GM19372 (cell line): ENCODE data around the gene PCDHB4.
"Not testable (repeated sequence)": the region's sequence is repeated elsewhere in the genome, so short reads cannot be mapped to it uniquely, and the experiment has no call there.

ENCODE experiments used
- ATAC-seq: cut with Tn5 transposase; IDR thresholded peaks from one replicate; pipeline ENCODE4 v1.9.1; 2021; ENCODE audit warnings: mild to moderate bottlenecking, low read depth, moderate library complexity; ENCODE audit not compliant: unreplicated experiment

PCDHB4 gene

DNA sequence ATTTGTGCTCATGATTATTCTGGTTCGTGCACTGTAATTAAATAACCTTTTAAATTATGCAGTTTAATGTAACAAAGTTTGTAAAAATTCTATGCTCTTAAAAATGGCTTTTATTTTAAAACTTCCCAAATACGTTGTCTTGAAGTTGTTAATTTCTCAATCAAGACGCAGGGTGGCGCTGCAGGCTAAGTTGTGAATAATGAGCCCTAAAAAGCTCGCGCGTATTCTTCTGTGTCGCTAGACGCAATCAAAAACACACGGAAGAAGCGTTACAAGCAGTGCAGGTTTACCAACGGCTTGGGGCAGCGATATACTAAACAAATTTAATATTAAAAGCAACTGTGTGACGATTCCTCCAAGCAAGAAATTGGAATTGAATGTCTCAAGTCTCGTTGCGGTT, at the start of gene PCDHB4:
Gene PCDHB4 (plus strand): TSS at position 256 of the 400 bp plus-strand sequence. CDS start 181 bp downstream, outside the sequence.
- no peak for ATAC-seq

DNA sequence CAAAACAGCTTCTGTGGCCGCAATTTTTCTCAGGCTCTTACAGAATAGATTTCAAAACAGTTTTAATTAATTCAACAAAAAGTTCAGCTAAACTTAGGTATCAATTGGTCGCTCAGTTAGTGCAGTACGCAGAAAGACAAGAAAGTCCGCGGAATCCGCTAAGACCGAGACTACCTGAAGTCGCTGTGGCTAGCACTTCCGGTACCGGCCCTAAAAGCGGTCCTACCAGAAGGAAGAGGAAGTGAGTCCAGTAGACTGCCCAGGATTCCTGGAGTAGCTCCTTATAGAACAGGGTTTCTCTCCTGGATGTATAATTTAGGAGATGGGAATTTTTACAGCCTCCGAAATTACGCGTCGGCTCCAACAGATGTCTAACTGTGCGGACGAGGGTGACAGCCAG, 43.8 kb upstream of the PCDHB4 start:
- no peak for ATAC-seq

DNA sequence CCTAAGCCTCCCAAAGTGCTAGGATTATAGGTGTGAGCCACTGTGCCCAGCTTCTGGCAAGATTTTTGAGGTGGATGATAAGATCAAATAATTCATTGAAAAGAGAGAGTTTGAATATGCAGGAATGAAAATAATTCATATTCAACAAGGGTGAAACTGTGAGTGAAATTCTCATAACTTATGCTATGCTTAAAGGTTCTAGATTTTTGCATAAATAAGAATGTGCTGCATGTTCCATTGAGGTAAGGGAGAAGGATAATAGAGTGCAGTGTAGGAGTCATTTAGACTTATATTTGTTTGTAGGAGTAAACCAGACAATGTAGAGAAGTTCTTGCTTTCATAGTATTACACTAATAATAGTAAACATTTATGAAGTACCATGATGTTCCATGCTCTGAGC, 39.4 kb upstream of the PCDHB4 start:
- no peak for ATAC-seq

GRCh38 chr5:141084487-141084989, 37.1 kb upstream of the PCDHB4 start:
- ATAC-seq = no peak

GRCh38 chr5:141094481-141095262, 26.9 kb upstream of the PCDHB4 start, which contains the start of gene PCDHB2:
Gene PCDHB2 (plus strand): TSS chr5:141094615. CDS start chr5:141094791, 176 bp downstream.
- no peak for ATAC-seq

- ATAC-seq = no peak
Observed at GRCh38 chr5:141095263-141095641, 26.4 kb upstream of the PCDHB4 start.

GRCh38 chr5:141096181-141096580, 25.4 kb upstream of the PCDHB4 start:
- not testable (repeated sequence) for ATAC-seq

DNA sequence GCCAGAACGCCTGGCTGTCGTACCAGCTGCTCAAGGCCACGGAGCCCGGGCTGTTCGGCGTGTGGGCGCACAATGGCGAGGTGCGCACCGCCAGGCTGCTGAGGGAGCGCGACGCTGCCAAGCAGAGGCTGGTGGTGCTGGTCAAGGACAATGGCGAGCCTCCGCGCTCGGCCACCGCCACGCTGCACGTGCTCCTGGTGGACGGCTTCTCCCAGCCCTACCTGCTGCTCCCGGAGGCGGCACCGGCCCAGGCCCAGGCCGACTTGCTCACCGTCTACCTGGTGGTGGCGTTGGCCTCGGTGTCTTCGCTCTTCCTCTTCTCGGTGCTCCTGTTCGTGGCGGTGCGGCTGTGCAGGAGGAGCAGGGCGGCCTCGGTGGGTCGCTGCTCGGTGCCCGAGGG, 25.0 kb upstream of the PCDHB4 start:
- not testable (repeated sequence) for ATAC-seq

GRCh38 chr5:141100243-141100805, 21.3 kb upstream of the PCDHB4 start, which contains the start of gene PCDHB3:
Gene PCDHB3 (plus strand): TSS chr5:141100473. CDS start chr5:141100650, 177 bp downstream.
- no peak for ATAC-seq

GRCh38 chr5:141101059-141101458, 20.6 kb upstream of the PCDHB4 start:
- ATAC-seq = no peak

GRCh38 chr5:141102070-141102469, 19.5 kb upstream of the PCDHB4 start:
- ATAC-seq = not testable (repeated sequence)

- ATAC-seq = not testable (repeated sequence)
Observed at GRCh38 chr5:141102471-141102870, 19.1 kb upstream of the PCDHB4 start.

- ATAC-seq = no peak
Observed at GRCh38 chr5:141105350-141105749, 16.3 kb upstream of the PCDHB4 start.

- no peak for ATAC-seq
Observed at GRCh38 chr5:141119250-141119649, 2.4 kb upstream of the PCDHB4 start.

DNA sequence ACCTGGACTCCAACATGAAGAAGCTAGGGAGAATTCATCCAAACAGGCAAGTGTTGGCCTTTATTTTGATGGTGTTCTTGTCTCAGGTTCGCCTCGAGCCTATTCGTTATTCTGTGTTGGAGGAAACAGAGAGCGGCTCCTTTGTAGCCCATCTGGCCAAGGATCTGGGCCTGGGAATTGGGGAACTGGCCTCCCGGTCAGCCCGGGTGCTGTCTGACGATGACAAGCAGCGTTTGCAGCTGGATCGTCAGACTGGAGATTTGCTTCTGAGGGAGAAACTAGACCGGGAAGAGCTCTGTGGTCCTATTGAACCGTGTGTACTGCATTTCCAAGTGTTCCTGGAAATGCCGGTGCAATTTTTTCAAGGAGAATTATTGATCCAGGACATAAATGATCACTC, 367 bp downstream of the PCDHB4 start:
- ATAC-seq = no peak

DNA sequence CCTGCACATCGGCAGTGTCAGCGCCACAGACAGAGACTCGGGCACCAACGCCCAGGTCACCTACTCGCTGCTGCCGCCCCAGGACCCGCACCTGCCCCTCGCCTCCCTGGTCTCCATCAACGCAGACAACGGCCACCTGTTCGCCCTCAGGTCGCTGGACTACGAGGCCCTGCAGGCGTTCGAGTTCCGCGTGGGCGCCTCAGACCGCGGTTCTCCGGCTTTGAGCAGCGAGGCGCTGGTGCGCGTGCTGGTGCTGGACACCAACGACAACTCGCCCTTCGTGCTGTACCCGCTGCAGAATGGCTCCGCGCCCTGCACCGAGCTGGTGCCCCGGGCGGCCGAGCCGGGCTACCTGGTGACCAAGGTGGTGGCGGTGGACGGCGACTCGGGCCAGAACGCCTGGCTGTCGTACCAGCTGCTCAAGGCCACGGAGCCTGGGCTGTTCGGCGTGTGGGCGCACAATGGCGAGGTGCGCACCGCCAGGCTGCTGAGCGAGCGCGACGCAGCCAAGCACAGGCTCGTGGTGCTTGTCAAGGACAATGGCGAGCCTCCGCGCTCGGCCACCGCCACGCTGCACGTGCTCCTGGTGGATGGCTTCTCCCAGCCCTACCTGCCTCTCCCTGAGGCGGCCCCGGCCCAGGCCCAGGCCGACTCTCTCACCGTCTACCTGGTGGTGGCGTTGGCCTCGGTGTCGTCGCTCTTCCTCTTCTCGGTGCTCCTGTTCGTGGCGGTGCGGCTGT, 1.9 kb downstream of the PCDHB4 start:
- not testable (repeated sequence) for ATAC-seq

GRCh38 chr5:141127305-141127704, 5.7 kb downstream of the PCDHB4 start:
- ATAC-seq = no peak

- ATAC-seq = no peak
Observed at GRCh38 chr5:141135030-141135717, 13.6 kb downstream of the PCDHB4 start, which contains the start of gene PCDHB5. Gene PCDHB5 (plus strand): TSS chr5:141135206. CDS start chr5:141135435, 229 bp downstream.

DNA sequence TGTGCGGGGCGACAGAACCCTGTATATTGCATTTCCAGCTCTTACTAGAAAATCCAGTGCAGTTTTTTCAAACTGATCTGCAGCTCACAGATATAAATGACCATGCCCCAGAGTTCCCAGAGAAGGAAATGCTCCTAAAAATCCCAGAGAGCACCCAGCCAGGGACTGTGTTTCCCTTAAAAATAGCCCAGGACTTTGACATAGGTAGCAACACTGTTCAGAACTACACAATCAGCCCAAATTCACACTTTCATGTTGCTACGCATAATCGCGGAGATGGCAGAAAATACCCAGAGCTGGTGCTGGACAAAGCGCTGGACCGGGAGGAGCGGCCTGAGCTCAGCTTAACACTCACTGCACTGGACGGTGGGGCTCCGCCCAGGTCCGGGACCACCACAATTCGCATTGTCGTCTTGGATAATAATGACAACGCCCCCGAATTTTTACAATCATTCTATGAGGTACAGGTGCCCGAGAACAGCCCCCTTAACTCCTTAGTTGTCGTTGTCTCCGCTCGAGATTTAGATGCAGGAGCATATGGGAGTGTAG, 14.2 kb downstream of the PCDHB4 start:
- no peak for ATAC-seq

DNA sequence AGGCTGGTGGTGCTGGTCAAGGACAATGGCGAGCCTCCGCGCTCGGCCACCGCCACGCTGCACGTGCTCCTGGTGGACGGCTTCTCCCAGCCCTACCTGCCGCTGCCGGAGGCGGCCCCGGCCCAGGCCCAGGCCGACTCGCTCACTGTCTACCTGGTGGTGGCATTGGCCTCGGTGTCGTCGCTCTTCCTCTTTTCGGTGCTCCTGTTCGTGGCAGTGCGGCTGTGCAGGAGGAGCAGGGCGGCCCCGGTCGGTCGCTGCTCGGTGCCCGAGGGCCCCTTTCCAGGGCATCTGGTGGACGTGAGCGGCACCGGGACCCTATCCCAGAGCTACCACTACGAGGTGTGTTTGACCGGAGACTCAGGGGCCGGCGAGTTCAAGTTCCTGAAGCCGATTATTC, 15.7 kb downstream of the PCDHB4 start:
- ATAC-seq = not testable (repeated sequence)
